A673 (cell line): Measurements from ENCODE around the gene BRD8.

Source experiments
- EZH2 ChIP-seq: fragments of 200-600 bp; sonication (generic); IDR thresholded peaks from 2 replicates; pipeline ENCODE4 v1.6.1; 2017; ENCODE audit warnings: borderline replicate concordance, low read depth, mild to moderate bottlenecking, mixed read lengths, antibody characterized with exemption, low read length; ENCODE audit not compliant: poor library complexity, severe bottlenecking
- TF ChIP-seq, protein P1 (sequence below): fragments of 300-800, 200-600 bp; sonication (generic); conservative IDR thresholded peaks from 2 replicates; pipeline ENCODE4 v1.5.1; 2017; ENCODE audit warnings: low read depth, mild to moderate bottlenecking, antibody characterized with exemption, low read length, moderate library complexity, mixed read lengths

DNA sequence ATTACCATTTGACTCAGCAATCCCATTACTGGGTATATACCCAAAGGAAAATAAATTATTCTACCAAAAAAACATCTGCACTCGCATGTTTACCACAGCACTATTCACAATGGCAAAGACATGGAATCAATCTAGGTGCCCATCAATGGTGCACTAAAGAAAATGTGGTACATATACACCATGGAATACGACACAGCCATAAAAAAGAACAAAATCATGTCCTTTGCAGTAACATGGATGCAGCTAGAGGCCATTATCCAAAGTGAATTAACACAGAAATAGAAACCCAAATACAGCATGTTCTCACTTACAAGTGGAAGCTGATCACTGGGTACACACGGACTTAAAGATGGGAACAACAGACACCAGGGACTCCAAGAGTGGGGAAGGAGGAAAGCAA, 32.6 kb upstream of the BRD8 start:
- TF ChIP-seq, protein P1, sequence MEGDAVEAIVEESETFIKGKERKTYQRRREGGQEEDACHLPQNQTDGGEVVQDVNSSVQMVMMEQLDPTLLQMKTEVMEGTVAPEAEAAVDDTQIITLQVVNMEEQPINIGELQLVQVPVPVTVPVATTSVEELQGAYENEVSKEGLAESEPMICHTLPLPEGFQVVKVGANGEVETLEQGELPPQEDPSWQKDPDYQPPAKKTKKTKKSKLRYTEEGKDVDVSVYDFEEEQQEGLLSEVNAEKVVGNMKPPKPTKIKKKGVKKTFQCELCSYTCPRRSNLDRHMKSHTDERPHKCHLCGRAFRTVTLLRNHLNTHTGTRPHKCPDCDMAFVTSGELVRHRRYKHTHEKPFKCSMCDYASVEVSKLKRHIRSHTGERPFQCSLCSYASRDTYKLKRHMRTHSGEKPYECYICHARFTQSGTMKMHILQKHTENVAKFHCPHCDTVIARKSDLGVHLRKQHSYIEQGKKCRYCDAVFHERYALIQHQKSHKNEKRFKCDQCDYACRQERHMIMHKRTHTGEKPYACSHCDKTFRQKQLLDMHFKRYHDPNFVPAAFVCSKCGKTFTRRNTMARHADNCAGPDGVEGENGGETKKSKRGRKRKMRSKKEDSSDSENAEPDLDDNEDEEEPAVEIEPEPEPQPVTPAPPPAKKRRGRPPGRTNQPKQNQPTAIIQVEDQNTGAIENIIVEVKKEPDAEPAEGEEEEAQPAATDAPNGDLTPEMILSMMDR: no peak
- TF ChIP-seq EZH2: no peak
